Measurements from ENCODE around the gene TYK2.

DNA sequence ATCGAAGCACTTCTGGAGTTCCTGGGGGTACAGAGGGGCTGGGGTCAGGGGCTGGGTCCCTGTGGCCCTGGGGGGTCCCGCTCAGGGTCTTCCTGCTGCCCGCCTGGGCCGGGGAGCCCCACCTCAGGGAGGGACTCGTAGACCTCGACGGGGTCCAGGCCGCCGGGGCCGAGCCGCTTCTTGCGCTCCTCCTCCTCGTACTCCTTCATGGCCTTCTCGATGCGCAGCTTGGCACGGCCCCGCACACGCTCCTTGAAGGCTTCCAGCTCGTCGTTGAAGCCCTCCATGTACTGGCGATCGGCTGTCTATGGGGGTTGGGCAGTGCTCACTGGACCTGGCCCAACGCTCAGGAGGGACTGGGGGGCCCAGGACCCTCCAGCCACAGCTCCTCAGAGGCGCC lies 12.8 kb upstream of the TYK2 start:
- TF ChIP-seq, protein P1, sequence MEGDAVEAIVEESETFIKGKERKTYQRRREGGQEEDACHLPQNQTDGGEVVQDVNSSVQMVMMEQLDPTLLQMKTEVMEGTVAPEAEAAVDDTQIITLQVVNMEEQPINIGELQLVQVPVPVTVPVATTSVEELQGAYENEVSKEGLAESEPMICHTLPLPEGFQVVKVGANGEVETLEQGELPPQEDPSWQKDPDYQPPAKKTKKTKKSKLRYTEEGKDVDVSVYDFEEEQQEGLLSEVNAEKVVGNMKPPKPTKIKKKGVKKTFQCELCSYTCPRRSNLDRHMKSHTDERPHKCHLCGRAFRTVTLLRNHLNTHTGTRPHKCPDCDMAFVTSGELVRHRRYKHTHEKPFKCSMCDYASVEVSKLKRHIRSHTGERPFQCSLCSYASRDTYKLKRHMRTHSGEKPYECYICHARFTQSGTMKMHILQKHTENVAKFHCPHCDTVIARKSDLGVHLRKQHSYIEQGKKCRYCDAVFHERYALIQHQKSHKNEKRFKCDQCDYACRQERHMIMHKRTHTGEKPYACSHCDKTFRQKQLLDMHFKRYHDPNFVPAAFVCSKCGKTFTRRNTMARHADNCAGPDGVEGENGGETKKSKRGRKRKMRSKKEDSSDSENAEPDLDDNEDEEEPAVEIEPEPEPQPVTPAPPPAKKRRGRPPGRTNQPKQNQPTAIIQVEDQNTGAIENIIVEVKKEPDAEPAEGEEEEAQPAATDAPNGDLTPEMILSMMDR (IDR thresholded peaks at IDR 0.05), result no peak
- TF ChIP-seq SIN3A (IDR thresholded peaks at IDR 0.05; ENCODE audit: borderline replicate concordance, insufficient read depth, low read depth, low read length) (no peak), POLR2AphosphoS5 (IDR thresholded peaks at IDR 0.05; ENCODE audit: low read depth, low read length) (no peak), TCF7L2 (IDR thresholded peaks at IDR 0.05; ENCODE audit: low read depth, low read length) (no peak)
- TF ChIP-seq, protein P2, sequence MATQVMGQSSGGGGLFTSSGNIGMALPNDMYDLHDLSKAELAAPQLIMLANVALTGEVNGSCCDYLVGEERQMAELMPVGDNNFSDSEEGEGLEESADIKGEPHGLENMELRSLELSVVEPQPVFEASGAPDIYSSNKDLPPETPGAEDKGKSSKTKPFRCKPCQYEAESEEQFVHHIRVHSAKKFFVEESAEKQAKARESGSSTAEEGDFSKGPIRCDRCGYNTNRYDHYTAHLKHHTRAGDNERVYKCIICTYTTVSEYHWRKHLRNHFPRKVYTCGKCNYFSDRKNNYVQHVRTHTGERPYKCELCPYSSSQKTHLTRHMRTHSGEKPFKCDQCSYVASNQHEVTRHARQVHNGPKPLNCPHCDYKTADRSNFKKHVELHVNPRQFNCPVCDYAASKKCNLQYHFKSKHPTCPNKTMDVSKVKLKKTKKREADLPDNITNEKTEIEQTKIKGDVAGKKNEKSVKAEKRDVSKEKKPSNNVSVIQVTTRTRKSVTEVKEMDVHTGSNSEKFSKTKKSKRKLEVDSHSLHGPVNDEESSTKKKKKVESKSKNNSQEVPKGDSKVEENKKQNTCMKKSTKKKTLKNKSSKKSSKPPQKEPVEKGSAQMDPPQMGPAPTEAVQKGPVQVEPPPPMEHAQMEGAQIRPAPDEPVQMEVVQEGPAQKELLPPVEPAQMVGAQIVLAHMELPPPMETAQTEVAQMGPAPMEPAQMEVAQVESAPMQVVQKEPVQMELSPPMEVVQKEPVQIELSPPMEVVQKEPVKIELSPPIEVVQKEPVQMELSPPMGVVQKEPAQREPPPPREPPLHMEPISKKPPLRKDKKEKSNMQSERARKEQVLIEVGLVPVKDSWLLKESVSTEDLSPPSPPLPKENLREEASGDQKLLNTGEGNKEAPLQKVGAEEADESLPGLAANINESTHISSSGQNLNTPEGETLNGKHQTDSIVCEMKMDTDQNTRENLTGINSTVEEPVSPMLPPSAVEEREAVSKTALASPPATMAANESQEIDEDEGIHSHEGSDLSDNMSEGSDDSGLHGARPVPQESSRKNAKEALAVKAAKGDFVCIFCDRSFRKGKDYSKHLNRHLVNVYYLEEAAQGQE (IDR thresholded peaks at IDR 0.05; ENCODE audit: insufficient read depth in 1 of 2, low read depth in 2 of 2, low read length in 1 of 2), result no peak
